Activated CD4-positive, alpha-beta T cell treated with anti-CD3 and anti-CD28 coated beads, Interleukin-2, Interleukin-6, amounts not matched to agents 100 ng/mL and 50 ng/mL, durations not matched to agents 16 hours and 8 hours (primary cell): Measurements from ENCODE around the gene PRKCA.
"Not testable (repeated sequence)": the region's sequence is repeated elsewhere in the genome, so short reads cannot be mapped to it uniquely, and the experiment has no call there.

ENCODE experiments used
- DNase-seq: peaks from one replicate; pipeline ENCODE4 v3.0.0-alpha.2; 2020

PRKCA gene

GRCh38 chr17:66301864-66302741 lies at the start of gene PRKCA:
TSS of gene PRKCA (plus strand) at chr17:66302613.
- peak; percentile 83 for DNase-seq

- not testable (repeated sequence) for DNase-seq
Observed at GRCh38 chr17:66253458-66253857, 49.0 kb upstream of the PRKCA start.

GRCh38 chr17:66255112-66255511 lies 47.3 kb upstream of the PRKCA start:
- DNase-seq = peak; percentile 79

GRCh38 chr17:66255527-66255971 lies 46.9 kb upstream of the PRKCA start:
- DNase-seq = peak; percentile 33

- no peak for DNase-seq
Observed at GRCh38 chr17:66260275-66260674, 42.1 kb upstream of the PRKCA start.

GRCh38 chr17:66260688-66261087 lies 41.7 kb upstream of the PRKCA start:
- DNase-seq = no peak

GRCh38 chr17:66262767-66263166 lies 39.6 kb upstream of the PRKCA start:
- DNase-seq = no peak

- no peak for DNase-seq
Observed at GRCh38 chr17:66264696-66265095, 37.7 kb upstream of the PRKCA start.

- DNase-seq = no peak
Observed at GRCh38 chr17:66268247-66268927, 34.0 kb upstream of the PRKCA start.

GRCh38 chr17:66270106-66270505 lies 32.3 kb upstream of the PRKCA start:
- no peak for DNase-seq

GRCh38 chr17:66271512-66271911 lies 30.9 kb upstream of the PRKCA start:
- DNase-seq = no peak

- no peak for DNase-seq
Observed at GRCh38 chr17:66272811-66273585, 29.4 kb upstream of the PRKCA start.

GRCh38 chr17:66273586-66273848 lies 28.9 kb upstream of the PRKCA start:
- no peak for DNase-seq

- DNase-seq = no peak
Observed at GRCh38 chr17:66275651-66276050, 26.8 kb upstream of the PRKCA start.

- DNase-seq = no peak
Observed at GRCh38 chr17:66276328-66276937, 26.0 kb upstream of the PRKCA start.

- DNase-seq = no peak
Observed at GRCh38 chr17:66277191-66277590, 25.2 kb upstream of the PRKCA start.

GRCh38 chr17:66281661-66282369 lies 20.6 kb upstream of the PRKCA start:
- DNase-seq = no peak

GRCh38 chr17:66283296-66283934 lies 19.0 kb upstream of the PRKCA start:
- DNase-seq = no peak

- DNase-seq = no peak
Observed at GRCh38 chr17:66283971-66284370, 18.4 kb upstream of the PRKCA start.

GRCh38 chr17:66285149-66285548 lies 17.3 kb upstream of the PRKCA start:
- DNase-seq = no peak

- no peak for DNase-seq
Observed at GRCh38 chr17:66287911-66288310, 14.5 kb upstream of the PRKCA start.

GRCh38 chr17:66290101-66290722 lies 12.2 kb upstream of the PRKCA start:
- no peak for DNase-seq
